Left renal pelvis (tissue), 4 donors: ENCODE results near the gene RNF25. TPM values are rescaled to one million over a fixed set of nuclear protein-coding genes. Genes with fewer than 3 reads are reported as not detected.
"Not testable (repeated sequence)": the region's sequence is repeated elsewhere in the genome, so short reads cannot be mapped to it uniquely, and the experiment has no call there.

Source experiments
- DNase-seq, 4 donors: peaks; one replicate each; pipeline ENCODE4 v3.0.0-alpha.2; 2013; ENCODE audit warnings: low read depth in 4 of 4, low spot score in 3 of 4
- polyA plus RNA-seq, 4 donors: library from polyadenylated mRNA; unstranded; fragments of 120-200 nt; gene quantifications; one replicate each; pipeline ENCODE4 v1.2.1, GENCODE V29; 2013; ENCODE audit not compliant: insufficient read length in 4 of 4

RNF25 gene
- polyA plus RNA-seq, 4 donors: 43.0 to 50.2 (median 44.5) TPM

DNA sequence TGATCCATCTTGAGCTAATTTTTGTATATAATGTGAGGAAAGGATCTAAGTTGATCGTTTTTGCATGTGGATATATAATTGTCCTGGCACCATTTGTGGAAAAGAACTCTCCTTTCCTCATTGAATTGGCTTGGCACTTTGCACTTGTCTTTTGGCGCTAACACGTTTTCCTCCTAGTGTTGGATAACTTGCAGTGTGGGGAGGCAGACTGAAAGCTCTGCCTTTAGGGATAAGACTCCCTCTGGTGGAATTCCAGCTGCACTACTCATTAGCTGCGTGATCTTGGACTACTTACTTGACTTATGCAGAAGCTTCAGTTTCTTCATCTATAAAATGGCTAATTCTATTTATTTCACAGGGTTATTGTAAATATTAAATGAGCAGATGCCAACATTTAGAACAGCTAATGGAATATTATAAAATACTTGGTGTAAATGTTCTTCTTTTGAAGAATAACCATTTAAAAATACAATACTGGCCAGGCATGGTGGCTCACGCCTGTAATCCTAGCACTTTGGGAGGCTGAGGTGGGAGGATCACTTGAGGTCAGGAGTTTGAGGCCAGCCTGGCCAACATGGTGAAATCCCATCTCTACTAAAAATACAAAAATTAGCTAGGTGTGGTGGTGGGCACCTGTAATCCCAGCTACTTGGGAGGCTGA, 15.7 kb upstream of the RNF25 start:
- not testable (repeated sequence) for DNase-seq

DNA sequence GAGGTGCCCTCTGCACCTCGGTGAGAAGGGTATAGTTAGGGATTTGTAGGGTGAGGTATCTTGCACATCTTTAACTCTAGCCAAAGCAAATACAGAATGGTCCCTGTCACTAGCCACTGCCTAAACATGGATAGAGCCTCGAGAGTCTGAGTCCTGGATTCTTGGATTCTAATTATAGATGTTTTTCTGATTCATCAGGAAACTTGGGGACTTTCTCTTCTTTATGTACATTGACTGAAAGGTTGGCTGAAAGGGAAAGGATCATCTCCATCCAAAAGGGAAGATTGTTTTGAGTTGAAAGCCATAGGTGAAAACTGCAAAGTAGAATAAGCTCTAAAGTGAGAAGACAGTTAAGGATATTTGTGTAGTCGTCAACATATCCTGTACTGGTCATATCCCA, 8.3 kb upstream of the RNF25 start:
- DNase-seq: no peak

DNA sequence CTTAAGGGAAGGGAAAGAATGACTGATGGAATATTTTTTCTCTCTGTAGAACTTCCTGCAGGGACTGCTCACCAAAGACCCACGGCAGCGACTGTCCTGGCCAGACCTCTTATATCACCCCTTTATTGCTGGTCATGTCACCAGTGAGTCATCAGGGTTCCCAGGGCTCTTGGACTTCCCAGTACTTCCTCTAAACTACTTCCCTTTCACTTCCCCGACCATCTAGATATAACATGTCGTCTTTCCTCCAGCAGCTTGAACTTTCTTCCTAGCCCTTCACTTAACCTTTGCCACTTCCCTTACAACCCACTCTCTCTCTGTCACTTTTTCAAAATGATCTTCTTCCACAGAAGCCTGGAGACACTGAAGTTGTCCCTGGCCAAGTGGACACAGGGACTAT, 7.3 kb upstream of the RNF25 start:
- DNase-seq: no peak

DNA sequence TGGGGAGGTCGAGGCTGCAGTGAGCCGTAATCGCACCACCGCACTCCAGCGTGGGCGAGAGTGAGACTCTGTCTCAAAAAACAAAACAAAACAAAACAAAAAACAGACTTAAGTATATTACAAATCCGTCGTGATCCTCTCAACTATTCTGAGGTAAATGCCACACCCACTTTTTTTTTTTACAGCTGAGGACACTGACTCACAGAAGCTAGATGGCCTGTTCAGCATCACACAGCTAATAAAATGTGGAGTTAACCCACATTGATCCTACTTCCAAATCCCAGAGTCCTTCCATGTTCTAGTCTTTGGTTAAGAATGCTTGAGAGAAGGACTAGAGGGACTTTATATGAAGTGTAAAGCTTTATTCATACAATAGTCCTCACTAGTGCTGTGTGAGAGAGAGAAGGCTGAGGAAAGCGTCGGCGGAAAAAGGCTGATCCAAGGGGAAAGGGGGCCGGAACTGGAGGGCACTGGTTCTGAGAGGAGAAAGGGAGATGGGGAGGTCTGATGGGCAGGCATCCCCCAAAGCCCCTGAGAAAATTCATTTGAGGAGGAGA, 627 bp downstream of the RNF25 start:
- no peak for DNase-seq

DNA sequence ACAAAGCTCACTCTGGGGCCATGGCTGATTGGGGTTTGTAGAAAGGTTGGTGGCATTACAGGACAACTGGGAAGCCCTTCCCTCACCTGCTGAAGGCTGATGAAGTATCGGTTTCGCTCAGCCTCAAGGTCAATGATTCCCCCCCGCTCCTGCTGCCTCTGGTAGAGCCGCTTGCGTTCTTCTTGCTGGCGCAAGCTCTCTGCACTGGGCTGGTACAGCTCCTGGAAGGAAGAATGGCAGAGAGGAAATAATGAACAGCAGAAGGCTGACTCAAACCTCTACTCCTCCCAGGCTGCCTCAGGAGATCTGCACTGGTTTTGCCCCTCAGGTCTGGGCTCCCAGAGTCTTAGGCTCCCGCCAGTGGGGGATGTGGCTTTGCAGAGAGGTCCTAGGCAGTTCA, 7.1 kb downstream of the RNF25 start:
- DNase-seq: no peak

DNA sequence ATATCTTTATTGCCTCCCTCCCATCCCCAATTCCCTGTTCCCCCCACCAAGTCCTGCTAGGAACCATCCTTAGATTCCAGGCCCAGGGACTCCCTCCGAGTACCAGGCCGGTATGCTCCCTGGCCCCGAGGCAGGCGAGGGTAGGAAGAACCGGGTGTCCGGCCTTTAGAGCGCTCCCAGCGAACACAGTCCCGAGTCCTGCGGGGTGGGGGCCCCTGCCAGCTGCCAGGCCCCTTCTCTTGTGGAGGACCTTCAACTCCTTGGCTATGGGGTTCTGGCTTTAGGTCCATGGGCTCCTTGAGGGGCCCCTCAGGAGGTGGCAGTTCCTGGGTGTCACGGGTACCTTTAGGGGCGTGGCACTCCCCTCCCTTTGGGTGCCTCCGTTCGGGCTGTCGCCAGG, 7.9 kb downstream of the RNF25 start:
- DNase-seq: no peak

DNA sequence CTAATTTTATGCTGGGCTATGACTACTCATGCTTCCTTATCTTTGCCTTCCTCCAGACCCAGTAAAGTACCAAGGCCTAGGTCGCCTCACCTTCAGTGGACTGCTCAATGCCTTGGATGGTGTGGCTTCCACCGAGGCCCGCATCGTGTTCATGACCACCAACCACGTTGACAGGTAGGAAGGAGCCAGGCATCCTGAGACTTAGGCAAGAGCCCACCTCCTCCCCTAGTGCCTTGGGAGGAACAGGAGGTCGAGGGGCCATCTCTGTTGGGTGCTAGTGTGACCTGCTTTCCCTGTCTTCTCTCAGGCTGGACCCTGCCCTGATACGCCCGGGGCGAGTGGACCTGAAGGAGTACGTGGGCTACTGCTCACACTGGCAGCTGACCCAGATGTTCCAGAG, 9.0 kb downstream of the RNF25 start:
- DNase-seq: no peak

DNA sequence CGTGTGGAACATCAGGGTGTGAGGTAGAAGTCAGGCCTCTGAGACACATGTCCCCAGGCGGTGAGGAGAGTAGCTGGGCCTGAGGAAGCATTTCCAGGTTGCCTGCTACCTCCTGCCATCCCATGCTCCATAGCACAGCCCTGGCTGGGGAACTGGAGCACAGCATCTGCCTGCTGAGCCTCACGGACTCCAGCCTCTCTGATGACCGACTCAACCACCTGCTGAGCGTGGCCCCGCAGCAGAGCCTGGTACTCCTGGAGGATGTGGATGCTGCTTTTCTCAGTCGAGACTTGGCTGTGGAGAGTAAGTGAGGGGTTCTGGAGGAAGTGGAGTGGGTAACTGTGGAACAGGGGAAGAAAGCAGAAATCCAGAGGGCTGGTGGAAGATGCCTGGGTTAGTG, 9.4 kb downstream of the RNF25 start:
- DNase-seq: no peak

DNA sequence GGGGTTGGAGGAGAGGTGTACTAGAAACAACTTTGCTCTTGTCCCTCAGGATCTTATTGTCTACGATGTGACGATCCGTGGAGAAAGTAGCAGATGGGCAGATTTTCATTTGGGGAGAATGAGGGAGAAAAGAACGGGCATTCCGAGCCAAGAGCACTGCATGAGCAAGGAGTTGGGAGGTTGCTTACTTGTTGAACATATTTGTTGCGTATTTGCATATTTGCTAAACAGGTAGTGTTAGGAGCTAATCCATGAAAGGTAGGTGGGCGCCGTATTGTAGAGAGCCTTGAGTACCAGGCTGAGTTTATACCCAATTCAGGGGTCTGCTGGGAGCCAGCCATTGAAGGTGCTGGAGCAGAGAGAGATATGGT, 11.8 kb downstream of the RNF25 start:
- no peak for DNase-seq

DNA sequence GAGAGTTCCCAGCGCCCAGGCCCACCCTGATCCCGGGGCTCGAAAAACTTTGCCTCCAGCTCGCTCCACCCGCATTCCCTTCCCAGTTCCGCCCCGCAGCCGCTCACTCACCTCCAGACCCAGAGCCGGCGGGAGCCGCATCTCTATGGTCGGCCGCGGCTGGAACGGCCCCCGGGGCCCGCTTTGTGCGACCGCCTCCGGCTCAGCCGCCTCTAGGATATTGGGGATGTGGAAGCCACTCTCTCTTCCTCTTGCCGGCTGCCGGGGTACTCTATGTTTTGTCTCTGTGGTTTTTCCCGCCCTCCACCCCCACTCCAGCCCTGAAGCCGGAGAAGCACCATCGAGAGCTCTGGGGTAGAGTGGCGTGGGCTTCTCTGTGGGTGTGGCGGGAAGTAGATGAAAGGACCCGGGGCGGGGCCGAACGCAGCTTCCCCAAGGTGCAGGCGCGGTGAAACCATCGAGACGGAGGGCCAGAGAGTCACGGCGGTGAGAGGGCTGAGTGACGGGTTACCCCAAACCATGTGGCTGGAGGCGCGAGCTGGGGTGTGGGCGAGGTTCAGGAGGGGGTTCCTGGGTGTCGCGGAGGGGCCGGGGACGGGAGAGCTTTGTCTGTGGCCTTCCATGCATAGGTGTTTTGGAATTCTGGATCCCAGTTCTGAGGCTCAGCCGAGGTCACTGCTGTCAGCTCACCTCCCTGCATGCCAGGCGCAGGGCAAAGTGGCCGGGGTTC, 12.4 kb downstream of the RNF25 start, which contains the start of the genes BCS1L and ZNF142:
TSS of gene BCS1L (plus strand) at position 426 of the 730 bp plus-strand sequence. CDS start 1,305 bp downstream, outside the sequence.
TSS of gene ZNF142 (minus strand) at position 366 of the 730 bp plus-strand sequence. CDS start 3,194 bp downstream, outside the sequence.
- DNase-seq: peak in 3 of 4 donors; percentile 74 to 80 (median 76)

DNA sequence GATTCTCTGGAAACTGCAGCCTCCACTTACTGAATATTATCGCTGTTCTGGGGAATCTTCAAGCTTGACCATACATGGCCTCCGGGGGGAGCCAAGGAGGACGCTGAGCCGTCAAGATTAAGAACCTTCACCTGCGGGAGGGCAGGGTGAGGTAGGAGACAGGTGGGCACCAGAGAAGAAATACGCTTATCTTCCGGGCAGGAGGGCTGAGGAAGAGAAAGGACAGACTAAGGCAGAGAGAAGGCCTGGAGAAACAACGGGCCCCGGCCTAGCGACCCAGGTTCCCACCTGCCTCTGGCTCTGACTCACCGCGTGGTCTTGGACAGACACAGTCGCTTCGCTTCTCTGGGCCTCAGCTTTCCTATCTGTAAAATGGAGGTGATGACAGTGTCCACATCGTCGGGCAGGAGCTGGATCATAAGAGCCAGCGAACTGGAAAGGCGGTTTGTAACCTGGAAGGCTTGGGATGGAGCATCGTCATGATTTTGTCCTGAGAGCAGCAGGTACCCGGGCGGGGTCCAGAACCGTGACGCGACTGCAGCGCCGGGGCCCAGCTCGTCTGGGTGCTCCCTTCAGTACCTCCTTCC, 13.0 kb downstream of the RNF25 start:
- DNase-seq: no peak

DNA sequence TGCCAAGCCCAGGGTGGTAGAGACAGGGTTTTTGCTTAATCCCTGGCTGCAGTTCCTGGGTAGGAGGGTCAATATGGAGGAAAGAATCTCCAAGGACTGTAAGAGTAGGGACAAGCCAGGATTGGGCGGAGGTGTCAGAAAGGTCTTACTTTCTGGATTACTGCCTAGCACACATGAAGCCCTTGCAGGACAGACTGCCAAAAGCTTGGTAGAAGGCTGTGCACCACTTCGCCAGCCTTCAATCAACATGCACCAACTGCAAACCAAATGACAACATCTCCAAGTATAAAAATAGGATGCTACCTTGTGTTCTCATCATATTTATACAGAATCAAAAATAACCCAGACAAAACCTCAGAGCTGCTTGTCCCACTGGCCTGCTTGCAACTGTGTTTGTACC, 16.1 kb downstream of the RNF25 start:
- DNase-seq: no peak

DNA sequence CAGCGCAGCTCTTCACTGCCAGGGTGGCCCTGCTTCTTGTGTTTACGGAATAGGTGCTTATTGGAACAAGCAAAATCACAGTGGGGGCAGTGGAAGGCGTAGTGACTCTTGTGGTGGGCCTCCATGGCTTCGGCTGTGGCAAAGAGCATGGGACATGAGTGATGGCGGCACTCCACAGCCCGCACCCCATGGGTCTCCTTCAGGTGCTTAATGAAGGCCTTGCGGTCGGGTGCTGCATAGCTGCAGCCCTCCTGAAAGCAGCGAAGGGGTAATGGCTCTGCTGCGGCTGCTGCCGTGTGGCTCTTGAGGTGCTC, 23.1 kb downstream of the RNF25 start:
- no peak for DNase-seq

DNA sequence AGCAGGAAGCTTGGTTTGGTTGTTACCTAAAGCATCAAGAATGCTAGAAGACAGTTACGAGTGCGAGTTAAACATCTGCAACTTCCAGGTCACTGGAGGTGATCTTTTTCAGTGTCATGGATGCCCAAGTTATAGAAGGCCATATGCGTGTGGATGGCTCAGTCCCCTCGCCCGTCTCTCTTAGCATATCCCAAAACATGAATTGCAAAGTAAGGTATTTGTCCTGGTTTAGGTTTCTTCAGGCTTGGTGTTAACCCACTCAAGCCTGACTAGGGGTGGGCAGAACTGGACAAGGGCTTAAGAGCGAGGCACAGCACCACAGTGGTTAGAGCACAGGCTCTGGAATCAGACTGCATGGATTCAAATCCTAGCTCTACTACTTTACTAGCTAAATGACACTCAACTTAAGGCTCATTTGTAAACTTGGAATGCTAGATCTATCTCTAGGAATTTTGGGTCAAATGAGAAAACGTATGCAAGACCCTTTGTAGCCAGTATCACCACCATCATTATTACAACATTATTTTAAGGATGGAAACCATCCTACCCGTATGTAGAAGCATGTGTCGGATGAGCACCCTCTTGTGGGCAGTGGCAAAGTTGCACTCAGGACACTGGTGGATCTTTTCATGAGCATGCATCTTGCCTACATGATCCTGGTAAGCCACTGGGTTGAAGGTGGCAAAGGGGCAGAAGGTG, 23.6 kb downstream of the RNF25 start:
- DNase-seq: no peak

DNA sequence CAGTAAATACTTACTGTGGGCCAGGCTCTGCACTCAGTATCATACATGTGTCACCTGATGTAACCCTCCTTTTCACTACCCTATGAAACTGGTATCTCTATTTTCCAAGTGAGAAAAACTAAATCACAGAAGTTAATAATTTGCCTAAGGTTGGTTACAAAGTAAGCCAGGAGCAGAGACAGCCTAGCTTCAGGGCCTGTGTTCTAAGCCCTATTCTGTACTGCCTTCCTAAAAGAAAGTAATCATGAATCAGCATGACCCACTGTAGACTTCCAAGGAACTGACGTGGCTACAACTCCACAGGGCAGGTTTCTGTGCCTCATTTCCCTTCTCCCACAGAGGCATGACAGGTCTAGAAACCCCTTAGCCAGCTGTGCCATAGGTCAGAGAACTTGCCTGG, 26.7 kb downstream of the RNF25 start:
- DNase-seq: peak in 1 of 4 donors; percentile 16

DNA sequence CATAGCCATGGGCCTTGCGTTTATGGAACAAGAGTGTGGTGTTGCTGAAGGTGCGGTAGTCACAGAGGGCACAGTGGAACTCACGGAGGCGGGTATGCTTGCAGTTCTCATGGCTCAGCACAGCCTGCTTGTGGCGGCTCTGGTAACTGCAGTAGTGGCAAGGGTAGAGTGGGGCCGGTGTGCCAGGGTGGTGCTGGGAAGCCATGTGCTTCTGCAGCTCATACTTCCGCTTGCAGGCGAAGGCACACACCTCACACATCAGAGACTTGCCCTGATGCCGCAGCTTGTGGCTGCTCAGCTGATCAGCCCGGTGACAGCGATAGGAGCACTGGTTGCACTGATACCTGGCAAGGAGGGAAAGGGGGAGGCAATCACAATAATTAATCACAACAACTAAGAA, 27.1 kb downstream of the RNF25 start:
- DNase-seq: no peak

DNA sequence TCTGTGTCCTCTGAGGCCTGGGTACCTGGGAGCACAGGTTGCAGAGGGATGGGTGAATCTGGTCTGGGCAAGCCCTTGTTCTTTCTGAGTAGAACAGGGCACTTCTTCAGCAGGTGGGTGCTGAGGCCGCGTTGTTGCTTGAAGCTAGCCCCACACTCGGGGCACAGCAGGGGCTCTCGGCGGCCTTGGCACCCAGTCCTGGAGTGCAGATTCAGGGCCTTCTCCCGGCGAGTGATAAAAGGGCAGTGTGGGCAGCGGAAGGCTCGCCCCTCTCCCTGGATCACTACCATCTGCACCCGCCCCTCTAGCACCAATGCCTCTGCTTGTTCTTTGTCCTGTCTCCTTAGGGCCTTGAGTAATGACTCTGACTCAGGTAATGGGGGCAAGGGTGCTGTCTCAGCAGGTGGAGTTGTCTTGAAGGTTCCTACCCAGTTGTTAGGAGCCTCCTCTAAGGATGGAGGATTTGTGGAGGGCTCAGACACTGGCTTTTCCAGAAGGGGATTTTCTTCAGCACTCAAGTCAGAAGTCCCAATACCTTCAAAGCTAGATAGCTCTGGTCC, 28.0 kb downstream of the RNF25 start:
- no peak for DNase-seq

DNA sequence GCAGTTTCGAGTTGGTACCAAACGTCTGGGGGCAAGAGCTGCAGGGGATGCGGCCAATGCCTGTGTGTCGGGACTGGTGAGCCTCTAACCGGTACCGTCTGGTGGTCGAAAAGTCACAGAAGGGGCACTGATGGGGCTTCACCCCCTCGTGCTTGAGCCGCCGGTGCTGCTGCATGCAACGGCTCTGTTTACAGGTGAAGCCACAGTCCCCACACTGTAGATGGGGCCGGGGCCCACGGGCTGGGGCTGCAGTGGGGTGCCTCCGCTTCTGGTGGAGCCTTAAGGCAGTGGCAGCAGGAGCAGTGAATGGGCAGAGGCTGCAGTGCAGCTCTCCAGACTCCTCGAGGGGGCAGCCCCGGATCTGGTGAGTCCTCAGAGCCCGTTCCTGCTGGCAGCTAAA, 29.0 kb downstream of the RNF25 start:
- no peak for DNase-seq

DNA sequence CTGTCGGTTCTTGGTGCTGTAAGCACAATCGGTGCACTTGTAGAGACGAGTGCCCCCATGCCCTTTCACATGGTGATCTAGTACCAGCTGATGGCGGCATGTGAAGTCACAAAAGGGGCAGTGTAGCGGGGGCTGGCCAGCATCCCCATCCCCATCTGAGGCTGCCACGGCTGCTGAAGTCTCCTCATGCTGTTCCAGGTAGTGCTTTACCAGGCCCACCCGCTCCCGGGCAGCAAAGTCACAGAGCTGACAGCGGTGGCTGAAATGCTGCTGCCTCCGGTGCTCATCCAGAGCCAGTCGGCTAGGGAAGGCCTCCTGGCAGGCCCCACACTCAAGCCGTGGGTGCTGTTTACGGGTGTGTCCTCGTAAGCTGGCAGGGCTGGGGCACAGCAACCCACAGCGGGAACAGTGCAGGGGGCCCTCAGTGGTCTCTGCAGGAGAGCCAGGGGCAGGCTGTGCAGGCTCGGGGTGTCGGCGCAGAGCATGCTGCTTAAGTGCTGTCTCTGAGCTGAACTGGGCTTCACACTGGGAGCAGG, 29.6 kb downstream of the RNF25 start:
- DNase-seq: no peak

DNA sequence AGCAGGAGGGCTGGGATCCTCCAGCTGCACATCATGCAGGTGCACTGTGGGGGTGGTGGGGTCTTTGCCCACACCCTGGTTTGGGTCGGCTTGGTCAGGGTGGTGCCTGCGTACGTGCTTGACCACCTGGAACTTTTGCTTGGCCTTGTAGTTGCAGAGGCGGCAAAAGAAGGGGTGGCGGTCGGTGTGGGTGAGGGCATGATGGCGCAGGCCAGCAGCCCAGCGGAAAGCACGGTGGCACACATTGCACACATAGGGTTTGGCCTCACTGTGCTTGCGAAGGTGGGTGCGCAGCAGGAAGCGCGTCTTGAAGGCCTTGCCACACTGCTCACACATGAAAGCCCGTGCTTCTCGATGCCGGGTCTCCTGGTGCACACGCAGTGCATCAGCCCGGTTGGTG, 33.4 kb downstream of the RNF25 start:
- no peak for DNase-seq

DNA sequence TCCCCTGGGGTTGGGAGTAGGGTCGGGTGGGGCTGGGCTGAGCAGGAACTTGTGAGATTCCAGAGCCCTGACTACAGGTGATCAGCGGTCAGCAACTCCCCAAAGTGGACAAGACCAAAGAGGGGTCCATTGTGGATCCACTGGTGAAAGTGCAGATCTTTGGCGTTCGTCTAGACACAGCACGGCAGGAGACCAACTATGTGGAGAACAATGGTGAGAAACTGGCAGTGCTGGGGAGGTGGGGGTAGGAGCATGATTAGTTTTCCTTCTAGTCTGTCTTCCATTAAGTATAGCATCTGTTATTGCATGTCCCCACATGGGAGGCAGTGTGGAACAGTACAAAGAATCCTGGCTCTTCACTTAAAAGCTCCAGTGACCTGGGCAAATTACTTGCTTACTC, 36.1 kb downstream of the RNF25 start:
- DNase-seq: no peak
